ENCODE measurements around the gene MIAT.

Gene MIAT

DNA sequence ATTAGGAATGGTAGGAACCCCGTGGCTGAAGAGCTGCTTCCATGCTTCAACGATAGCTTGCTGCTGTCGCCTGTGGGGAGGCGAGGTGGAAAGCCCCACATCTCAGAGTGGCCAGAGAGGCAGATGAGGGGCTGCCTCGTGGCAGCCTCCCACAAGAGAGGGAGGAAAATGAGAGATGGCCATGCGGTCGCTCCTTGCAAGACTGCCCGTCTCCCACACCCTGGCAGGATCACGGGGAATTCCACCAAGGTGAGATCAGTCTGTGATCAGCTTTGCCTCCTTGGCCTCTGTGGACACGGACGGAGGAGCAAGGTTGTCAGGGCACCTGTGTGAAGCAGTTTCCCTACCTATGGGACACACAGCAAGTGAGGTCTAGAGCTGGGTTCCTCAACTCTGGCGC is 32.6 kb upstream of the MIAT start (continued):
- TF ChIP-seq, protein P1, sequence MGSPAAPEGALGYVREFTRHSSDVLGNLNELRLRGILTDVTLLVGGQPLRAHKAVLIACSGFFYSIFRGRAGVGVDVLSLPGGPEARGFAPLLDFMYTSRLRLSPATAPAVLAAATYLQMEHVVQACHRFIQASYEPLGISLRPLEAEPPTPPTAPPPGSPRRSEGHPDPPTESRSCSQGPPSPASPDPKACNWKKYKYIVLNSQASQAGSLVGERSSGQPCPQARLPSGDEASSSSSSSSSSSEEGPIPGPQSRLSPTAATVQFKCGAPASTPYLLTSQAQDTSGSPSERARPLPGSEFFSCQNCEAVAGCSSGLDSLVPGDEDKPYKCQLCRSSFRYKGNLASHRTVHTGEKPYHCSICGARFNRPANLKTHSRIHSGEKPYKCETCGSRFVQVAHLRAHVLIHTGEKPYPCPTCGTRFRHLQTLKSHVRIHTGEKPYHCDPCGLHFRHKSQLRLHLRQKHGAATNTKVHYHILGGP (tag by site-specific recombination; IDR thresholded peaks at IDR 0.05) = no peak
- TF ChIP-seq ZBTB21 (tag by site-specific recombination; IDR thresholded peaks at IDR 0.05) = no peak

DNA sequence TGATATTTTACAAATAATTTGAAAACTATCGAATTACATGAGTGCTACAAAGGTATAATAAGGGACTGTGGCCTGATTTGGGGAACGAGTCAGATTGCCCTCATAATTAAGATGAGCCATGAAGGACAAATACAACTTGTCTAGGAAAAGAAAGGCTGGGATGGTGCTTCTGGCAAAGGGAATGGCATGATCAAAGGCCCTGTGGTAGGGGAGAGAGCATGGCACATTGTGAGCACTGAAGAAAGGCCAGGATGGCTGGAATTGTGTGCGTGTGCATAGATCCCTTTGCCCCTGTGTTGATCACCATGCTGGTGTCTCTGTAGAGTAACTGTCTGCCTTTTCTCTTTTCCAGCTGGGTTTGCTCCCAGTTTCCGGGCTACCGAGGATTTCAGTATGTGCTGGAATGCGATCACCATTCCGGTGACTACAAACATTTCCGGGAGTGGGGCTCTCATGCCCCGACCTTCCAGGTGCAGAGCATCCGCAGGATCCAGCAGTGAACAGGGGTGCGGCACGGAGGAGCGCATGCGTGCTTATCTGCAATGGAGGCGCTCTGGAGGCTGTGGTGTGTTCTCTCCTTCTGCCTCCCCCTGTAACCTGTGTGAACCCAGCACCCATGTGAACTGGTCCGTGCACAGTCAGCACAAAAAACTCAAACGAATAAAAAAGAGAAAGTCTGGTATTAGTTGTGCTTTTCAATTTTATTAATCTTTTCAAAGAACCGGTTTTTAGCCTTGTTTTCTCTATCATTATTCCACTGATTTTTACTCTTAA is 27.2 kb upstream of the MIAT start:
- Histone ChIP-seq H3K36me3 (ENCODE audit: control insufficient read depth in 2 of 2, insufficient read depth in 1 of 2, low read length in 2 of 2) (no peaks in the 10 kb centered on the region), H3K27ac (ENCODE audit: extremely low read depth, low read depth, low read length) (no peak overlapping the region), H3K4me1 (ENCODE audit: control insufficient read depth, insufficient read depth, low read length) (no peaks in the 10 kb centered on the region), H3K4me3 (ENCODE audit: low read depth, low read length) (no peak overlapping the region), H3K9me3 (ENCODE audit: control insufficient read depth, insufficient read depth, low read depth, low read length) (no peaks in the 10 kb centered on the region)
- POLR2A ChIA-PET = no interaction called here
- CTCF ChIA-PET = interaction anchor here (0.6 to 0.7 kb wide), 2 partner anchors 9 to 404 kb away, joined by 4 to 5 read pairs; no protein-coding TSS in a partner anchor
- TF ChIP-seq ZNF624 (tag by site-specific recombination; IDR thresholded peaks at IDR 0.05) (no peak), ZNF623 (tag by site-specific recombination; IDR thresholded peaks at IDR 0.05) (peak; percentile 87)

DNA sequence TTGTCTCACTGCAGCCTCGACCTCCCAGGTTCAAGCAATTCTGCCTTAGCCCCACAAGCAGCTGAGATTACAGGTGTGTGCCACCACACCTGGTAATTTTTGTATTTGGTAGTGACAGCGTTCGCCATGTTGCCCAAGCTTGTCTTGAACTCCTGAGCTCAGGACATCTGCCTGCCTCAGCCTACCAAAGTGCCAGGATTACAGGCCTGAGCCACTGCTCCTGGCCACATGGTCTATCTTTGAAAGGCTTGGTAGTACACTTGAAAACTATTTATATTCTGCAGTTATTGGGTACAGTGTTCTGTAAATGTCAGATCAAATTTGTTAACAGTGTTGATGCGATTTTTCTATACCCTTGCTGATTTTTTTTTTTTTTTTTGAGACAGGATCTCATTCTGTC is 26.1 kb upstream of the MIAT start:
- TF ChIP-seq KLF16 (tag by site-specific recombination; IDR thresholded peaks at IDR 0.05) = no peak
- no peak for TF ChIP-seq ZNF658 (tag by site-specific recombination; IDR thresholded peaks at IDR 0.05)
- TF ChIP-seq YY1 (tag by site-specific recombination; IDR thresholded peaks at IDR 0.05) = no peak
- TF ChIP-seq ZNF785 (tag by site-specific recombination; IDR thresholded peaks at IDR 0.05) = no peak
- TF ChIP-seq, protein P2, sequence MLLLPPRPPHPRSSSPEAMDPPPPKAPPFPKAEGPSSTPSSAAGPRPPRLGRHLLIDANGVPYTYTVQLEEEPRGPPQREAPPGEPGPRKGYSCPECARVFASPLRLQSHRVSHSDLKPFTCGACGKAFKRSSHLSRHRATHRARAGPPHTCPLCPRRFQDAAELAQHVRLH (tag by site-specific recombination; IDR thresholded peaks at IDR 0.05) = no peak
- no peak for TF ChIP-seq ZNF140 (tag by site-specific recombination; IDR thresholded peaks at IDR 0.05)
- TF ChIP-seq, protein P3, sequence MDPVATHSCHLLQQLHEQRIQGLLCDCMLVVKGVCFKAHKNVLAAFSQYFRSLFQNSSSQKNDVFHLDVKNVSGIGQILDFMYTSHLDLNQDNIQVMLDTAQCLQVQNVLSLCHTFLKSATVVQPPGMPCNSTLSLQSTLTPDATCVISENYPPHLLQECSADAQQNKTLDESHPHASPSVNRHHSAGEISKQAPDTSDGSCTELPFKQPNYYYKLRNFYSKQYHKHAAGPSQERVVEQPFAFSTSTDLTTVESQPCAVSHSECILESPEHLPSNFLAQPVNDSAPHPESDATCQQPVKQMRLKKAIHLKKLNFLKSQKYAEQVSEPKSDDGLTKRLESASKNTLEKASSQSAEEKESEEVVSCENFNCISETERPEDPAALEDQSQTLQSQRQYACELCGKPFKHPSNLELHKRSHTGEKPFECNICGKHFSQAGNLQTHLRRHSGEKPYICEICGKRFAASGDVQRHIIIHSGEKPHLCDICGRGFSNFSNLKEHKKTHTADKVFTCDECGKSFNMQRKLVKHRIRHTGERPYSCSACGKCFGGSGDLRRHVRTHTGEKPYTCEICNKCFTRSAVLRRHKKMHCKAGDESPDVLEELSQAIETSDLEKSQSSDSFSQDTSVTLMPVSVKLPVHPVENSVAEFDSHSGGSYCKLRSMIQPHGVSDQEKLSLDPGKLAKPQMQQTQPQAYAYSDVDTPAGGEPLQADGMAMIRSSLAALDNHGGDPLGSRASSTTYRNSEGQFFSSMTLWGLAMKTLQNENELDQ (tag by site-specific recombination; IDR thresholded peaks at IDR 0.05; ENCODE audit: low read depth) = no peak
- TF ChIP-seq, protein P4, sequence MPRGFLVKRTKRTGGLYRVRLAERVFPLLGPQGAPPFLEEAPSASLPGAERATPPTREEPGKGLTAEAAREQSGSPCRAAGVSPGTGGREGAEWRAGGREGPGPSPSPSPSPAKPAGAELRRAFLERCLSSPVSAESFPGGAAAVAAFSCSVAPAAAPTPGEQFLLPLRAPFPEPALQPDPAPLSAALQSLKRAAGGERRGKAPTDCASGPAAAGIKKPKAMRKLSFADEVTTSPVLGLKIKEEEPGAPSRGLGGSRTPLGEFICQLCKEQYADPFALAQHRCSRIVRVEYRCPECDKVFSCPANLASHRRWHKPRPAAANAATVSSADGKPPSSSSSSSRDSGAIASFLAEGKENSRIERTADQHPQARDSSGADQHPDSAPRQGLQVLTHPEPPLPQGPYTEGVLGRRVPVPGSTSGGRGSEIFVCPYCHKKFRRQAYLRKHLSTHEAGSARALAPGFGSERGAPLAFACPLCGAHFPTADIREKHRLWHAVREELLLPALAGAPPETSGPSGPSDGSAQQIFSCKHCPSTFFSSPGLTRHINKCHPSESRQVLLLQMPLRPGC (tag by site-specific recombination; IDR thresholded peaks at IDR 0.05) = no peak
- no peak for TF ChIP-seq ZNF114 (tag by site-specific recombination; IDR thresholded peaks at IDR 0.05)
- no peak for TF ChIP-seq ZNF184 (tag by site-specific recombination; IDR thresholded peaks at IDR 0.05)
- TF ChIP-seq ZNF24 (tag by site-specific recombination; IDR thresholded peaks at IDR 0.05) = no peak
- no peak for TF ChIP-seq ZNF558 (tag by site-specific recombination; IDR thresholded peaks at IDR 0.05)
- TF ChIP-seq ZNF624 (tag by site-specific recombination; IDR thresholded peaks at IDR 0.05) = no peak
- no peak for TF ChIP-seq ZNF707 (tag by site-specific recombination; IDR thresholded peaks at IDR 0.05)
- no peak for TF ChIP-seq ZNF423 (tag by site-specific recombination; IDR thresholded peaks at IDR 0.05)
- TF ChIP-seq, protein P5, sequence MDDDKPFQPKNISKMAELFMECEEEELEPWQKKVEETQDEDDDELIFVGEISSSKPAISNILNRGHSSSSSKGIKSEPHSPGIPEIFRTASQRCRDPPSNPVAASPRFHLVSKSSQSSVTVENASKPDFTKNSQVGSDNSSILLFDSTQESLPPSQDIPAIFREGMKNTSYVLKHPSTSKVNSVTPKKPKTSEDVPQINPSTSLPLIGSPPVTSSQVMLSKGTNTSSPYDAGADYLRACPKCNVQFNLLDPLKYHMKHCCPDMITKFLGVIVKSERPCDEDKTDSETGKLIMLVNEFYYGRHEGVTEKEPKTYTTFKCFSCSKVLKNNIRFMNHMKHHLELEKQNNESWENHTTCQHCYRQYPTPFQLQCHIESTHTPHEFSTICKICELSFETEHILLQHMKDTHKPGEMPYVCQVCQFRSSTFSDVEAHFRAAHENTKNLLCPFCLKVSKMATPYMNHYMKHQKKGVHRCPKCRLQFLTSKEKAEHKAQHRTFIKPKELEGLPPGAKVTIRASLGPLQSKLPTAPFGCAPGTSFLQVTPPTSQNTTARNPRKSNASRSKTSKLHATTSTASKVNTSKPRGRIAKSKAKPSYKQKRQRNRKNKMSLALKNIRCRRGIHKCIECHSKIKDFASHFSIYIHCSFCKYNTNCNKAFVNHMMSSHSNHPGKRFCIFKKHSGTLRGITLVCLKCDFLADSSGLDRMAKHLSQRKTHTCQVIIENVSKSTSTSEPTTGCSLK (tag by site-specific recombination; IDR thresholded peaks at IDR 0.05) = no peak
- TF ChIP-seq ZBTB21 (tag by site-specific recombination; IDR thresholded peaks at IDR 0.05) = no peak
- Histone ChIP-seq H3K4me3 (ENCODE audit: low read depth, low read length) (no peak overlapping the region), H3K36me3 (ENCODE audit: control insufficient read depth in 2 of 2, insufficient read depth in 1 of 2, low read length in 2 of 2) (no peaks in the 10 kb centered on the region), H3K4me1 (ENCODE audit: control insufficient read depth, insufficient read depth, low read length) (no peaks in the 10 kb centered on the region), H3K9me3 (ENCODE audit: control insufficient read depth, insufficient read depth, low read depth, low read length) (no peaks in the 10 kb centered on the region), H3K27ac (ENCODE audit: extremely low read depth, low read depth, low read length) (no peak overlapping the region)
- CTCF ChIA-PET = interaction anchor here (0.6 kb wide), 1 partner anchor 405 kb away, joined by 5 read pairs; no protein-coding TSS in a partner anchor
- POLR2A ChIA-PET = no interaction called here

All from HEK293 (cell line).